GM13977 (cell line): ENCODE data around the gene NOS3.

Source experiments
- DNase-seq: peaks from one replicate; pipeline ENCODE4 v3.0.0; 2012; ENCODE audit warnings: low spot score
- CTCF ChIP-seq: IDR thresholded peaks from 2 replicates; pipeline ENCODE4 v1.5.1; 2012; ENCODE audit warnings: mild to moderate bottlenecking, control low read depth; ENCODE audit not compliant: insufficient read depth; ENCODE audit errors: extremely low read depth, missing control alignments
- in situ Hi-C: fragments of 300-500 bp; cut with MboI; formaldehyde crosslinking; loops from one replicate; pipeline ENCODE4 v1.12.0; 2022; ENCODE audit warnings: low sequenced_read_pairs, low pct_unique_long_range_greater_than_20kb, mixed read lengths, inconsistent platforms; ENCODE audit not compliant: unreplicated experiment

NOS3 gene

GRCh38 chr7:151043959-151044358 is 53.1 kb downstream of the NOS3 start:
- DNase-seq: no peak
- no peak for TF ChIP-seq CTCF
- in situ Hi-C loops: no loop called here

GRCh38 chr7:151045262-151045661 is 54.4 kb downstream of the NOS3 start:
- in situ Hi-C loops: no loop called here
- DNase-seq: no peak
- no peak for TF ChIP-seq CTCF

- in situ Hi-C loops: no loop called here
- TF ChIP-seq CTCF: no peak
- no peak for DNase-seq
Measured at GRCh38 chr7:151045967-151046366, 55.1 kb downstream of the NOS3 start.

- in situ Hi-C loops: no loop called here
- no peak for TF ChIP-seq CTCF
- DNase-seq: no peak
Measured at GRCh38 chr7:151046603-151047573, 56.1 kb downstream of the NOS3 start.

GRCh38 chr7:151047976-151048815 is 57.4 kb downstream of the NOS3 start, which contains the start of gene ASIC3:
Gene ASIC3 (plus strand): TSS chr7:151048531. CDS start chr7:151048886, 355 bp downstream.
- TF ChIP-seq CTCF: no peak
- DNase-seq: no peak
- in situ Hi-C loops: no loop called here

GRCh38 chr7:151048911-151049463 is 58.2 kb downstream of the NOS3 start:
- no peak for TF ChIP-seq CTCF

More at GRCh38 chr7:151048911-151049463, 58.2 kb downstream of the NOS3 start:
- no peak for DNase-seq
- in situ Hi-C loops: no loop called here
